Neural progenitor cell (in vitro differentiated cells): ENCODE data around the gene ANKRD31.

Experiments used
- EZH2 ChIP-seq: fragments of 200-600 bp; sonication (generic); IDR thresholded peaks from 2 replicates; pipeline ENCODE4 v1.6.1; 2017; ENCODE audit warnings: antibody characterized with exemption, mild to moderate bottlenecking, moderate library complexity
- TF ChIP-seq, protein P1 (sequence below): fragments of 200-600 bp; sonication (generic); IDR thresholded peaks from 2 replicates; pipeline ENCODE4 v1.5.1; 2017; ENCODE audit warnings: antibody characterized with exemption, mild to moderate bottlenecking

DNA sequence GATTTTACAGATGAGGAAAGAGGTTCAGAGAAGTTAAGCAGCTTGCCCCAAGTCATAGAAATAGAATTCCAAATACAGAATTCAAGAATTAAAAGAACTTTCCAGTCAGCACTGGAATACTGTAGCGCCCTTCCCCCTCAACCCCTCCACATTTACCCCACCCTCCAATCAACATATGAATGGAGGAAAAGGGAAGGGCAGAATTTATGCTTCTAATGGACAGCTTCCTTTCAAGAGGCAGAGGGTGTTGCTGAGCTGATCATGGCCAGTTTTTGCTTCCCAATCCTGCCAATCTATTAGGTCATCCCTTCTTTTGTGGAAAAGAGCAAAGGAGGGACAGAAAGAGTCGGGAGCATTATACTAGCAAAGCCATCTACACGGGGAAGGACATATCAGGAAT lies 39.1 kb upstream of the ANKRD31 start:
- no peak for TF ChIP-seq EZH2
- TF ChIP-seq, protein P1, sequence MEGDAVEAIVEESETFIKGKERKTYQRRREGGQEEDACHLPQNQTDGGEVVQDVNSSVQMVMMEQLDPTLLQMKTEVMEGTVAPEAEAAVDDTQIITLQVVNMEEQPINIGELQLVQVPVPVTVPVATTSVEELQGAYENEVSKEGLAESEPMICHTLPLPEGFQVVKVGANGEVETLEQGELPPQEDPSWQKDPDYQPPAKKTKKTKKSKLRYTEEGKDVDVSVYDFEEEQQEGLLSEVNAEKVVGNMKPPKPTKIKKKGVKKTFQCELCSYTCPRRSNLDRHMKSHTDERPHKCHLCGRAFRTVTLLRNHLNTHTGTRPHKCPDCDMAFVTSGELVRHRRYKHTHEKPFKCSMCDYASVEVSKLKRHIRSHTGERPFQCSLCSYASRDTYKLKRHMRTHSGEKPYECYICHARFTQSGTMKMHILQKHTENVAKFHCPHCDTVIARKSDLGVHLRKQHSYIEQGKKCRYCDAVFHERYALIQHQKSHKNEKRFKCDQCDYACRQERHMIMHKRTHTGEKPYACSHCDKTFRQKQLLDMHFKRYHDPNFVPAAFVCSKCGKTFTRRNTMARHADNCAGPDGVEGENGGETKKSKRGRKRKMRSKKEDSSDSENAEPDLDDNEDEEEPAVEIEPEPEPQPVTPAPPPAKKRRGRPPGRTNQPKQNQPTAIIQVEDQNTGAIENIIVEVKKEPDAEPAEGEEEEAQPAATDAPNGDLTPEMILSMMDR: no peak
